ENCODE measurements around the gene ARHGEF28.

Gene ARHGEF28

GRCh38 chr5:73763300-73764032 is 137.5 kb downstream of the ARHGEF28 start:
- no peak for TF ChIP-seq CTCF (IDR thresholded peaks at IDR 0.05; ENCODE audit: extremely low read depth, missing control alignments)
- DNase-seq (ENCODE audit: low spot score) = no peak

GRCh38 chr5:73764586-73764985 is 138.6 kb downstream of the ARHGEF28 start:
- no peak for DNase-seq (ENCODE audit: low spot score)
- TF ChIP-seq CTCF (IDR thresholded peaks at IDR 0.05; ENCODE audit: extremely low read depth, missing control alignments) = no peak

- DNase-seq (ENCODE audit: low spot score) = no peak
- TF ChIP-seq CTCF (IDR thresholded peaks at IDR 0.05; ENCODE audit: extremely low read depth, missing control alignments) = no peak
Measured at GRCh38 chr5:73764996-73765395, 139.0 kb downstream of the ARHGEF28 start.

GRCh38 chr5:73766902-73767301 is 140.9 kb downstream of the ARHGEF28 start:
- DNase-seq (ENCODE audit: low spot score) = no peak
- TF ChIP-seq CTCF (IDR thresholded peaks at IDR 0.05; ENCODE audit: extremely low read depth, missing control alignments) = no peak

- TF ChIP-seq CTCF (IDR thresholded peaks at IDR 0.05; ENCODE audit: extremely low read depth, missing control alignments) = no peak
- DNase-seq (ENCODE audit: low spot score) = no peak
Measured at GRCh38 chr5:73770172-73771025, 144.4 kb downstream of the ARHGEF28 start.

GRCh38 chr5:73774924-73775323 is 148.9 kb downstream of the ARHGEF28 start:
- no peak for TF ChIP-seq CTCF (IDR thresholded peaks at IDR 0.05; ENCODE audit: extremely low read depth, missing control alignments)
- DNase-seq (ENCODE audit: low spot score) = no peak

- DNase-seq (ENCODE audit: low spot score) = no peak
- no peak for TF ChIP-seq CTCF (IDR thresholded peaks at IDR 0.05; ENCODE audit: extremely low read depth, missing control alignments)
Measured at GRCh38 chr5:73776405-73776804, 150.4 kb downstream of the ARHGEF28 start.
